NCI-H82 (cell line): ENCODE measurements around the gene ATP2A2.
"Not testable (repeated sequence)": the region's sequence is repeated elsewhere in the genome, so short reads cannot be mapped to it uniquely, and the experiment has no call there.

Source experiments
- DNase-seq: peaks from one replicate; lab custom pipeline; 2025; lab: John Stamatoyannopoulos, UW

The ATP2A2 gene

GRCh38 chr12:110301065-110301806 is 20.2 kb downstream of the ATP2A2 start:
- no peak for DNase-seq

- DNase-seq, result no peak
These were observed 23.1 kb downstream of the ATP2A2 start for GRCh38 chr12:110304061-110304551.

- DNase-seq, result no peak
These were observed 26.3 kb downstream of the ATP2A2 start for GRCh38 chr12:110307372-110307771.

- no peak for DNase-seq
These were observed 29.7 kb downstream of the ATP2A2 start for GRCh38 chr12:110310763-110311162.

GRCh38 chr12:110311903-110312302 is 30.9 kb downstream of the ATP2A2 start:
- no peak for DNase-seq

GRCh38 chr12:110312581-110313360 is 31.7 kb downstream of the ATP2A2 start:
- no peak for DNase-seq

- no peak for DNase-seq
These were observed 33.3 kb downstream of the ATP2A2 start for GRCh38 chr12:110314308-110314707.

- no peak for DNase-seq
These were observed 35.8 kb downstream of the ATP2A2 start for GRCh38 chr12:110316861-110317260.

GRCh38 chr12:110317911-110318310 is 36.9 kb downstream of the ATP2A2 start:
- DNase-seq, result no peak

GRCh38 chr12:110320550-110320949 is 39.5 kb downstream of the ATP2A2 start:
- no peak for DNase-seq

GRCh38 chr12:110329710-110330109 is 48.7 kb downstream of the ATP2A2 start:
- DNase-seq, result no peak

- DNase-seq, result no peak
These were observed 49.1 kb downstream of the ATP2A2 start for GRCh38 chr12:110330124-110330523.

GRCh38 chr12:110330544-110330943 is 49.5 kb downstream of the ATP2A2 start:
- no peak for DNase-seq

- no peak for DNase-seq
These were observed 52.2 kb downstream of the ATP2A2 start for GRCh38 chr12:110333201-110333600.

- DNase-seq, result no peak
These were observed 54.5 kb downstream of the ATP2A2 start for GRCh38 chr12:110335481-110336045.

GRCh38 chr12:110337912-110338710 is 57.1 kb downstream of the ATP2A2 start:
- no peak for DNase-seq

- peak; percentile 36 for DNase-seq
These were observed 57.7 kb downstream of the ATP2A2 start for GRCh38 chr12:110338754-110339153.

GRCh38 chr12:110339184-110339952 is 58.3 kb downstream of the ATP2A2 start:
- no peak for DNase-seq

- DNase-seq, result not testable (repeated sequence)
These were observed 59.2 kb downstream of the ATP2A2 start for GRCh38 chr12:110340261-110340660.

GRCh38 chr12:110340706-110341105 is 59.7 kb downstream of the ATP2A2 start:
- DNase-seq, result no peak

- no peak for DNase-seq
These were observed 61.1 kb downstream of the ATP2A2 start for GRCh38 chr12:110342157-110342556.
